H9 (cell line): Measurements from ENCODE around the gene ADO. TPM values are rescaled to one million over a fixed set of nuclear protein-coding genes. Genes with fewer than 3 reads are reported as not detected.

Source experiments
- DNase-seq: peaks from one replicate; pipeline ENCODE4 v3.0.0-alpha.2; 2017
- H2AFZ ChIP-seq: one replicate; pipeline ENCODE4 v1.6.1; 2013; ENCODE audit warnings: mild to moderate bottlenecking, low read length, control low read depth, moderate library complexity
- H2AK5ac ChIP-seq: 2 replicates; pipeline ENCODE4 v1.6.1; 2013; ENCODE audit warnings: low read length, control low read depth, mixed read lengths; ENCODE audit not compliant: insufficient read length
- H2BK120ac ChIP-seq: one replicate; pipeline ENCODE4 v1.6.1; 2013; ENCODE audit warnings: low read depth, mild to moderate bottlenecking, low read length, control low read depth, inconsistent platforms; ENCODE audit not compliant: poor library complexity, severe bottlenecking
- H2BK12ac ChIP-seq: 2 replicates; pipeline ENCODE4 v1.6.1; 2013; ENCODE audit warnings: low read length, control low read depth, mixed read lengths, low read depth; ENCODE audit not compliant: insufficient read length
- H2BK15ac ChIP-seq: 2 replicates; pipeline ENCODE4 v1.6.1; 2013; ENCODE audit warnings: low read depth, low read length, control low read depth
- H2BK20ac ChIP-seq: one replicate; pipeline ENCODE4 v1.6.1; 2013; ENCODE audit warnings: low read depth, mild to moderate bottlenecking, low read length, control low read depth, inconsistent platforms; ENCODE audit not compliant: poor library complexity, severe bottlenecking
- H2BK5ac ChIP-seq: 2 replicates; pipeline ENCODE4 v1.6.1; 2013; ENCODE audit warnings: low read length, control low read depth, mixed read lengths; ENCODE audit not compliant: insufficient read length
- H3K14ac ChIP-seq: 2 replicates; pipeline ENCODE4 v1.6.1; 2013; ENCODE audit warnings: low read length, control low read depth; ENCODE audit not compliant: insufficient read depth
- H3K18ac ChIP-seq: 2 replicates; pipeline ENCODE4 v1.6.1; 2013; ENCODE audit warnings: low read depth, mild to moderate bottlenecking, mixed read lengths, low read length, control low read depth; ENCODE audit not compliant: insufficient read length
- H3K23ac ChIP-seq: 2 replicates; pipeline ENCODE4 v1.6.1; 2013; ENCODE audit warnings: low read length, control low read depth, mixed read lengths, low read depth; ENCODE audit not compliant: insufficient read length
- H3K23me2 ChIP-seq: 2 replicates; pipeline ENCODE4 v1.6.1; 2013; ENCODE audit warnings: low read depth, mild to moderate bottlenecking, mixed read lengths, low read length, control low read depth; ENCODE audit not compliant: insufficient read length, poor library complexity, severe bottlenecking
- H3K27ac ChIP-seq: 2 replicates; pipeline ENCODE4 v1.5.1; 2013; ENCODE audit warnings: low read length, control low read depth, mixed read lengths, low read depth; ENCODE audit not compliant: insufficient read length
- H3K27me3 ChIP-seq: 2 replicates; pipeline ENCODE4 v1.6.1; 2013; ENCODE audit warnings: low read length, control low read depth, inconsistent platforms; ENCODE audit not compliant: insufficient read depth
- H3K4ac ChIP-seq: 2 replicates; pipeline ENCODE4 v1.6.1; 2013; ENCODE audit warnings: low read depth, mild to moderate bottlenecking, control low read depth, inconsistent platforms, low read length, moderate library complexity
- H3K4me1 ChIP-seq: 2 replicates; pipeline ENCODE4 v1.6.1; 2013; ENCODE audit warnings: low read length, control low read depth, inconsistent platforms; ENCODE audit not compliant: insufficient read depth
- H3K4me2 ChIP-seq: 2 replicates; pipeline ENCODE4 v1.6.1; 2013; ENCODE audit warnings: low read length, control low read depth, mixed read lengths; ENCODE audit not compliant: insufficient read length, insufficient read depth
- H3K56ac ChIP-seq: 2 replicates; pipeline ENCODE4 v1.6.1; 2013; ENCODE audit warnings: low read depth, mild to moderate bottlenecking, mixed read lengths, low read length, control low read depth; ENCODE audit not compliant: insufficient read length
- H3K79me1 ChIP-seq: 2 replicates; pipeline ENCODE4 v1.6.1; 2013; ENCODE audit warnings: low read depth, mild to moderate bottlenecking, moderate library complexity, low read length, control low read depth, inconsistent platforms; ENCODE audit not compliant: insufficient read depth, poor library complexity, severe bottlenecking
- H3K79me2 ChIP-seq: 2 replicates; pipeline ENCODE4 v1.6.1; 2013; ENCODE audit warnings: low read length, control low read depth, inconsistent platforms; ENCODE audit not compliant: insufficient read depth
- H3K9ac ChIP-seq: 2 replicates; pipeline ENCODE4 v1.6.1; 2013; ENCODE audit warnings: low read length, control low read depth, mixed read lengths; ENCODE audit not compliant: insufficient read length; ENCODE audit errors: extremely low read depth
- H3K9me3 ChIP-seq: one replicate; pipeline ENCODE4 v1.6.1; 2013; ENCODE audit warnings: low read depth, low read length, inconsistent platforms; ENCODE audit not compliant: control insufficient read depth
- H3T11ph ChIP-seq: one replicate; pipeline ENCODE4 v1.6.1; 2013; ENCODE audit warnings: mild to moderate bottlenecking, low read length, control low read depth, inconsistent platforms
- H4K20me1 ChIP-seq: one replicate; pipeline ENCODE4 v1.6.1; 2013; ENCODE audit not compliant: control insufficient read depth, insufficient read length, insufficient read depth
- H4K5ac ChIP-seq: 2 replicates; pipeline ENCODE4 v1.6.1; 2013; ENCODE audit warnings: low read depth, mild to moderate bottlenecking, mixed read lengths, low read length, control low read depth; ENCODE audit not compliant: insufficient read length
- H4K8ac ChIP-seq: replicated peaks from 2 replicates; pipeline ENCODE4 v1.6.1; 2013; ENCODE audit warnings: low read length, control low read depth, mixed read lengths, low read depth; ENCODE audit not compliant: insufficient read length
- H4K91ac ChIP-seq: 2 replicates; pipeline ENCODE4 v1.6.1; 2013; ENCODE audit warnings: low read depth, mild to moderate bottlenecking, moderate library complexity, mixed read lengths, low read length, control low read depth; ENCODE audit not compliant: insufficient read length
- H3K27ac Mint-ChIP-seq, 3 experiments: 2 replicates in 2 of 3; 3 replicates in 1 of 3; pipeline ENCODE4 v1.8.0; 2020 to 2021; ENCODE audit warnings: mixed read lengths in 3 of 3, mild to moderate bottlenecking in 1 of 3, moderate library complexity in 1 of 3
- H3K27me3 Mint-ChIP-seq: 2 replicates; pipeline ENCODE4 v1.8.0; 2021; ENCODE audit warnings: low read depth, mild to moderate bottlenecking, moderate library complexity, mixed read lengths
- H3K36me3 Mint-ChIP-seq, 3 experiments: 2 replicates in 2 of 3; 3 replicates in 1 of 3; pipeline ENCODE4 v1.8.0; 2020 to 2021; ENCODE audit warnings: low read depth in 3 of 3, mixed read lengths in 3 of 3; ENCODE audit not compliant: insufficient read depth in 1 of 3
- H3K4me1 Mint-ChIP-seq, 2 experiments: 2 replicates each; pipeline ENCODE4 v1.8.0; 2020; ENCODE audit warnings: mixed read lengths in 2 of 2
- H3K4me3 Mint-ChIP-seq, 2 experiments: 2 replicates in 1 of 2; 3 replicates in 1 of 2; pipeline ENCODE4 v1.8.0; 2020 to 2021; ENCODE audit warnings: mild to moderate bottlenecking in 2 of 2, mixed read lengths in 2 of 2, moderate library complexity in 1 of 2
- H3K9me3 Mint-ChIP-seq, 2 experiments: 2 replicates in 1 of 2; 3 replicates in 1 of 2; pipeline ENCODE4 v1.8.0; 2020; ENCODE audit warnings: mild to moderate bottlenecking in 2 of 2, mixed read lengths in 2 of 2, moderate library complexity in 1 of 2
- CTCF ChIP-seq: fragments of 200-600 bp; sonication (generic); conservative IDR thresholded peaks from 3 replicates; pipeline ENCODE4 v1.8.0; 2021; ENCODE audit warnings: antibody characterized with exemption, mild to moderate bottlenecking
- WGBS: extraction: QIAGEN DNeasy Blood & Tissue Kit; methylation state at CpG from one replicate; pipeline ENCODE4 v1.1.7; 2013; ENCODE audit warnings: missing lambda C conversion rate, low lambda C conversion rate, mixed read lengths; ENCODE audit not compliant: insufficient read length; ENCODE audit errors: extremely low coverage; 5-methylcytosine and 5-hydroxymethylcytosine counted together
- total RNA-seq: library from RNA; stranded (reverse); gene quantifications from 2 replicates; pipeline ENCODE4 v1.2.1, GENCODE V29; 2021

ADO gene
- total RNA-seq, 1 experiment from 2014 or later: 31.6 TPM

GRCh38 chr10:62795762-62796161 lies 8.8 kb upstream of the ADO start:
- Histone ChIP-seq H3K23ac (no peak overlapping the region), H2BK15ac (no peak overlapping the region), H2BK12ac (no peak overlapping the region), H2AFZ (no peak overlapping the region), H3K9ac (no peak overlapping the region), H2BK120ac (no peak overlapping the region), H4K8ac (no peak overlapping the region), H3K18ac (no peak overlapping the region), H3K4me2 (no peak overlapping the region), H3K4me1 (no peaks in the 10 kb centered on the region; the same call in 1 of the 2 replicates), H2AK5ac (no peak overlapping the region), H2BK20ac (no peak overlapping the region), H3K4ac (no peak overlapping the region), H4K5ac (no peak overlapping the region), H3K79me2 (no peaks in the 10 kb centered on the region), H3K79me1 (no peaks in the 10 kb centered on the region), H3T11ph (no peak overlapping the region), H2BK5ac (no peak overlapping the region), H3K23me2 (no peaks in the 10 kb centered on the region), H3K27ac (no peak overlapping the region), H4K91ac (no peak overlapping the region), H3K14ac (no peak overlapping the region), H3K9me3 (no peaks in the 10 kb centered on the region), H3K27me3 (no peaks in the 10 kb centered on the region), H3K56ac (no peak overlapping the region), H4K20me1 (no peaks in the 10 kb centered on the region)
- Mint-ChIP-seq H3K4me3 (no peak overlapping the region), H3K27me3 (no peaks in the 10 kb centered on the region), H3K27ac (no peak overlapping the region), H3K4me1 (peaks cover 13% of the 10 kb centered on the region in 2 experiments), H3K36me3 (no peaks in the 10 kb centered on the region), H3K9me3 (no peaks in the 10 kb centered on the region)
- WGBS: no CpG with 5 or more reads among the region's 4 CpGs
- TF ChIP-seq CTCF: no peak
- DNase-seq: no peak
